ENCODE results near the gene HHIPL1. TPM values are rescaled to one million over a fixed set of nuclear protein-coding genes. Genes with fewer than 3 reads are reported as not detected.

HHIPL1 gene
- total and polyA plus RNA-seq, 8 donors = 2.2 to 3.1 (median 2.6) TPM

DNA sequence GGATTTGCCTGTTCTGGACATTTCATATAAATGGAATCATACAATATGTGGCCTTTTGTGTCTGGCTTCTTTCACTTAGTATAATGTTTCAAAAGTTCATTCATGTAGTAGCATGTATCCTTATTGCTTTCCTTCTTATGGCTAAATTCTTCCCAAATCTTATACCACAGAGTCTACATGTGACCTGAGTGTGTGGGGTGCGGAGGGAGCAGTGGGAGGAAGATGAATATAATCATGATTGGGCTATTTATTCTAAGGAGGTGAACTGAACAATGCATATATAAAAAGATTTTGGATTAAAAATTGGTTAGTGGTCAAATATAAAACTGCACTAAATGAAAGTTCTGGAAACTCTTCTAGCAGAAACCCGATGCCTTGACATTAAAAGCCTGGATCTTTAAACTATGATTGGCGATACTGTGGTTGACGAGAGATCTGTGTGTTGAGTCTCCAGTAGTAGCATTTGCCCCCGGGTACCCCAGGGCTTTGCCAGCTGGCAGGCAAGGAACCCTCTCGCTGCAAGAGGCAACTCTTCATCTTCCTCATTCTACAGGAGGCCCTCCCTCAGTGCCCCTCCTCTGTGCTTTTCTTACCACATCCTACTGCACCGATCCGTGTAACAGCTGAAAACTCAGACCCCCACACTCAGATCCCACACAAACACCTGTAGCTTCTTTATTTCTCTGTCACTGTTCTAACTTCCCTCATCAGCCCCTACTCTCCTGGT lies 41.8 kb downstream of the HHIPL1 start:
- no peak for DNase-seq

DNA sequence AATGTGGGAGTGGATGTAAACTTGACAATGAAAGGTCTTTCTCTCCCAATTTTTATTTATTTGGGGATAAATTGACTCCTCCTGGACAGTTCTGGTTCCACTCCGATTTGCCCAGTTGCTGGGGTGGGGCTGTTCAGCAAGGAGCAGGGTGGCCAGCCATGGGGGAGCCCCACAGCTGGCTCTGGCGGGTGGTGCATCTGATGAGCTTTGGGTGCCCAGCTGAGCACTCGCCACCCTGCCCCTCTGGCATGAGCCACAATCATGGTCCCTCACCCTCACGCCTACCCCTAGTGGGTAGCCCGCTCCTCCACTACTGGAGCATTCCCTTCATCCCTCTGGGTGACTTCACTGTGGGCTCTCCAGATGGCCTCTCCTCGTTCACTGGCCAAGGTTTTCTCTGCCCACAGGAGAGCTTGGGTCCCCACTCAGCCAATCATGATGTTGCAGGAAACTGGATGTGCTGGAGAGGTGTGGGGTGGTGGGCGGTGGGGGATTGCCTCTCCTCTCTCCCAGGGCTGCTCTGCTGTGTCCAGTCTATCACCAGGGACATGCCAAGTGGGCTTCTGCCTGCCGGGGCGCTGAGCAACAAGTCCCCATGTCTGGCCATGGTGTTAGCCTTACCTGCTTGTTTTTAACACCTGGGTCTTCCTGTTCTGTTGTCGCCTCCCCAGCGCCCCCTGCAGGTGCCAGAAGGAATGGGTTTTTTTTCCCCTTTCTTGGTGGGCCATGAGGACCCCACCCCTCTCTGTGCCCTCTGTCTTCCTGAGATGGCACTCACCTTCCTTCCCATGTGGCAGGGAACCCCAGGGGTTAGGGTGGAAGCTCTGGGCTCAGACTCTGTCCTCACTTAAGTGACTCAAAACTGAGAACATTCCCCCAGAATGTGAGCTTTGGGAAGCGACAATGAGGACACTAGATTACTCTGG lies 42.6 kb downstream of the HHIPL1 start:
- H3K9me3 ChIP-seq = no peaks in the 10 kb centered on the region
- DNase-seq (no peak), ATAC-seq (no peak)
- H3K4me1 ChIP-seq = peaks cover 7 to 21% of the 10 kb centered on the region in 2 donors
- intact Hi-C loops (cut with DNase I) = no loop called here
- H3K4me3 ChIP-seq = no peak overlapping the region
- TF ChIP-seq, protein P1, sequence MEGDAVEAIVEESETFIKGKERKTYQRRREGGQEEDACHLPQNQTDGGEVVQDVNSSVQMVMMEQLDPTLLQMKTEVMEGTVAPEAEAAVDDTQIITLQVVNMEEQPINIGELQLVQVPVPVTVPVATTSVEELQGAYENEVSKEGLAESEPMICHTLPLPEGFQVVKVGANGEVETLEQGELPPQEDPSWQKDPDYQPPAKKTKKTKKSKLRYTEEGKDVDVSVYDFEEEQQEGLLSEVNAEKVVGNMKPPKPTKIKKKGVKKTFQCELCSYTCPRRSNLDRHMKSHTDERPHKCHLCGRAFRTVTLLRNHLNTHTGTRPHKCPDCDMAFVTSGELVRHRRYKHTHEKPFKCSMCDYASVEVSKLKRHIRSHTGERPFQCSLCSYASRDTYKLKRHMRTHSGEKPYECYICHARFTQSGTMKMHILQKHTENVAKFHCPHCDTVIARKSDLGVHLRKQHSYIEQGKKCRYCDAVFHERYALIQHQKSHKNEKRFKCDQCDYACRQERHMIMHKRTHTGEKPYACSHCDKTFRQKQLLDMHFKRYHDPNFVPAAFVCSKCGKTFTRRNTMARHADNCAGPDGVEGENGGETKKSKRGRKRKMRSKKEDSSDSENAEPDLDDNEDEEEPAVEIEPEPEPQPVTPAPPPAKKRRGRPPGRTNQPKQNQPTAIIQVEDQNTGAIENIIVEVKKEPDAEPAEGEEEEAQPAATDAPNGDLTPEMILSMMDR (IDR thresholded peaks at IDR 0.05) = peak; percentile 45 to 48
- H3K27ac ChIP-seq = no peak overlapping the region
- no peaks in the 10 kb centered on the region for H3K36me3 ChIP-seq
- H3K27me3 ChIP-seq = peaks cover 0 to 34% of the 10 kb centered on the region in 2 donors

More for the DNA sequence above, 41.8 kb downstream of the HHIPL1 start:
- Histone ChIP-seq H3K4me3 (no peak overlapping the region), H3K27ac (no peak overlapping the region), H3K27me3 (peaks cover 0 to 34% of the 10 kb centered on the region in 2 donors), H3K36me3 (no peaks in the 10 kb centered on the region), H3K9me3 (no peaks in the 10 kb centered on the region), H3K4me1 (peaks cover 7 to 21% of the 10 kb centered on the region in 2 donors)
- no peak for ATAC-seq
- TF ChIP-seq, protein P1 (IDR thresholded peaks at IDR 0.05) = no peak
- intact Hi-C loops (cut with DNase I) = no loop called here

DNA sequence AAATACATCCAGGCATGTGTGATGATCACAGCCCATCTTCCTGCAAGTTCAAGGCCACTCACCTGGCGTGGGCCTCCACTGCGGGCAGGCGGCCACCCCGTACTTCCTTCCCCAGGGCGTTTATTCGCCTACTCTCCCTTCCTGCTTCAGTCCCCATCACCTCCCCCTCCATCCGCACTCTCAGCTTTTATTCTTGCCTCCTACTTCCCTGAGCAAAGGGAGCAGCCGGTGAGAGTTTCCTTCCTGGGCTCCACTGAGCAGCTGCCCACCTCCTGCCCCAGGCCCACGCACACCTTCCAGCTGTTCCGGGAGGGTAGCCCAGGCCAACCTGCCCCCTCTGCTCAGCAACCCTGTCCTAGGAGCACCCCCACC lies 43.3 kb downstream of the HHIPL1 start:
- Histone ChIP-seq H3K27ac (no peak overlapping the region), H3K36me3 (no peaks in the 10 kb centered on the region), H3K4me1 (peaks cover 3 to 15% of the 10 kb centered on the region in 2 donors), H3K9me3 (no peaks in the 10 kb centered on the region), H3K27me3 (peaks cover 0 to 34% of the 10 kb centered on the region in 2 donors), H3K4me3 (no peak overlapping the region)
- TF ChIP-seq, protein P1 (IDR thresholded peaks at IDR 0.05) = no peak
- DNase-seq (no peak), ATAC-seq (no peak)
- intact Hi-C loops (cut with DNase I) = no loop called here

DNA sequence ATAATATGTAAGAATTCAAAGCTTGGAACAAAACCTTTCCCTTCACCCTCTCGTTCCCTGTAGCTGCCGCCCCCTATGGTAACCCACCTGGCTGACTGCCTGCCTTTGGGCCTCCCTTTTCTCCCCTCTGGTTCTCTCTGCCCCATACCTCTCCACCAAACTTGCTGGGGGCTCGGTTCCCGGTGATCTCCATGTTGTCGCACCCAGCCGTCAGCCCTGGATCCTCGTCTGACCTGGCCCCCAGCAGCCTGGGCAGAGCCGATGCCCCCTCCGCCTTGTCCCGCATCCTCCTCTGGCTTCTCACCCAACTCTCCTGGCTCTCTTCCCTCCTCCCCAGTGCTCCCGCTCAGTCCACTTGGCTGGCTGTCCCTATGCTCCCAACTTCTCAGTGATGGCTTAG lies 43.7 kb downstream of the HHIPL1 start:
- intact Hi-C loops (cut with DNase I) = no loop called here
- Histone ChIP-seq H3K27me3 (peaks cover 0 to 34% of the 10 kb centered on the region in 2 donors), H3K9me3 (no peaks in the 10 kb centered on the region), H3K4me3 (no peak overlapping the region), H3K4me1 (peaks cover 0 to 11% of the 10 kb centered on the region in 2 donors), H3K27ac (no peak overlapping the region), H3K36me3 (no peaks in the 10 kb centered on the region)
- TF ChIP-seq, protein P1 (IDR thresholded peaks at IDR 0.05) = no peak
- DNase-seq = no peak
- ATAC-seq = no peak

Data from left lung (tissue), 10 donors.